Type B pancreatic cell (in vitro differentiated cells): ENCODE data around the gene AIMP1. TPM values are rescaled to one million over a fixed set of nuclear protein-coding genes. Genes with fewer than 3 reads are reported as not detected.

Experiments used
- DNase-seq: peaks from one replicate; pipeline ENCODE4 v3.0.0; 2021; ENCODE audit warnings: mixed read lengths; ENCODE audit not compliant: unreplicated experiment; ENCODE audit errors: extremely low spot score
- H3K27ac Mint-ChIP-seq: 2 replicates; pipeline ENCODE4 v1.8.0; 2021; ENCODE audit warnings: mild to moderate bottlenecking, mixed read lengths
- H3K27me3 Mint-ChIP-seq: 2 replicates; pipeline ENCODE4 v1.8.0; 2021; ENCODE audit warnings: mixed read lengths
- H3K36me3 Mint-ChIP-seq: 2 replicates; pipeline ENCODE4 v1.8.0; 2021; ENCODE audit warnings: mixed read lengths
- H3K4me1 Mint-ChIP-seq: one replicate; pipeline ENCODE4 v1.8.0; 2021; ENCODE audit warnings: mixed read lengths; ENCODE audit not compliant: unreplicated experiment
- H3K4me3 Mint-ChIP-seq: 2 replicates; pipeline ENCODE4 v1.8.0; 2021; ENCODE audit warnings: mild to moderate bottlenecking, mixed read lengths
- H3K9me3 Mint-ChIP-seq: 2 replicates; pipeline ENCODE4 v1.8.0; 2021; ENCODE audit warnings: mixed read lengths
- CTCF ChIP-seq: fragments of 200-600 bp; sonication (generic); conservative IDR thresholded peaks from 2 replicates; pipeline ENCODE4 v1.5.0; 2021; ENCODE audit warnings: antibody characterized with exemption, mild to moderate bottlenecking
- total RNA-seq: library from RNA; stranded (reverse); gene quantifications from 2 replicates; pipeline ENCODE4 v1.2.1, GENCODE V29; 2021; ENCODE audit warnings: low replicate concordance

AIMP1 gene
- total RNA-seq, 1 donor from 2014 or later, result 42.1 TPM

- no peak for DNase-seq
- no peak for TF ChIP-seq CTCF
- H3K4me1 Mint-ChIP-seq, result peaks cover 5% of the 10 kb centered on the region
- no peak overlapping the region for H3K4me3 Mint-ChIP-seq
- no peak overlapping the region for H3K27ac Mint-ChIP-seq
- no peaks in the 10 kb centered on the region for H3K27me3 Mint-ChIP-seq
- no peaks in the 10 kb centered on the region for H3K9me3 Mint-ChIP-seq
- H3K36me3 Mint-ChIP-seq, result peaks cover 15% of the 10 kb centered on the region
These were observed 30.8 kb downstream of the AIMP1 start for GRCh38 chr4:106347167-106347566.

- H3K36me3 Mint-ChIP-seq, result peaks cover 8% of the 10 kb centered on the region
These were observed 34.7 kb downstream of the AIMP1 start for GRCh38 chr4:106351016-106351415.

GRCh38 chr4:106353786-106354185 lies 37.4 kb downstream of the AIMP1 start:
- H3K36me3 Mint-ChIP-seq, result peaks cover 8% of the 10 kb centered on the region
- no peak overlapping the region for H3K4me3 Mint-ChIP-seq
- DNase-seq, result no peak
- H3K27ac Mint-ChIP-seq, result no peak overlapping the region
- H3K27me3 Mint-ChIP-seq, result no peaks in the 10 kb centered on the region
- no peak for TF ChIP-seq CTCF
- H3K4me1 Mint-ChIP-seq, result no peaks in the 10 kb centered on the region
- no peaks in the 10 kb centered on the region for H3K9me3 Mint-ChIP-seq

More at GRCh38 chr4:106351016-106351415, 34.7 kb downstream of the AIMP1 start:
- TF ChIP-seq CTCF, result no peak
- no peaks in the 10 kb centered on the region for H3K27me3 Mint-ChIP-seq
- no peaks in the 10 kb centered on the region for H3K4me1 Mint-ChIP-seq
- DNase-seq, result no peak
- H3K9me3 Mint-ChIP-seq, result no peaks in the 10 kb centered on the region
- H3K27ac Mint-ChIP-seq, result no peak overlapping the region
- H3K4me3 Mint-ChIP-seq, result no peak overlapping the region

- no peak overlapping the region for H3K4me3 Mint-ChIP-seq
- DNase-seq, result no peak
- H3K27me3 Mint-ChIP-seq, result no peaks in the 10 kb centered on the region
- no peaks in the 10 kb centered on the region for H3K4me1 Mint-ChIP-seq
- no peak for TF ChIP-seq CTCF
- H3K27ac Mint-ChIP-seq, result no peak overlapping the region
- peaks cover 3% of the 10 kb centered on the region for H3K36me3 Mint-ChIP-seq
- no peaks in the 10 kb centered on the region for H3K9me3 Mint-ChIP-seq
These were observed 38.8 kb downstream of the AIMP1 start for GRCh38 chr4:106355193-106355592.

GRCh38 chr4:106358899-106359298 lies 42.5 kb downstream of the AIMP1 start:
- no peak overlapping the region for H3K4me3 Mint-ChIP-seq
- H3K9me3 Mint-ChIP-seq, result no peaks in the 10 kb centered on the region
- TF ChIP-seq CTCF, result no peak
- no peak overlapping the region for H3K27ac Mint-ChIP-seq
- no peak for DNase-seq
- H3K36me3 Mint-ChIP-seq, result no peaks in the 10 kb centered on the region
- no peaks in the 10 kb centered on the region for H3K4me1 Mint-ChIP-seq
- H3K27me3 Mint-ChIP-seq, result no peaks in the 10 kb centered on the region
